Aortic smooth muscle cell (primary cell): ENCODE measurements around the gene ARHGEF40. TPM values are rescaled to one million over a fixed set of nuclear protein-coding genes. Genes with fewer than 3 reads are reported as not detected.

Experiments
- total RNA-seq: library from RNA; depleted of rRNA; stranded (reverse); fragments of >200 nt; gene quantifications from 2 replicates; pipeline ENCODE4 v1.2.3, GENCODE V29; 2014

Gene ARHGEF40
- total RNA-seq: 32.0 and 33.3 TPM in 2 replicates

GRCh38 chr14:21070083-21070609 lies at the start of gene ARHGEF40:
Gene ARHGEF40, plus strand, starts transcription at chr14:21070304. Its CDS starts 93 bp downstream, at chr14:21070397.

GRCh38 chr14:21024585-21025370 lies 45.3 kb upstream of the ARHGEF40 start, which contains the start of gene NDRG2:
Gene NDRG2, minus strand, starts transcription at chr14:21025061. Its CDS starts 1,746 bp downstream, at chr14:21023315.

GRCh38 chr14:21029917-21030316 lies 40.2 kb upstream of the ARHGEF40 start, which contains the start of gene TPPP2:
Gene TPPP2, plus strand, starts transcription at chr14:21030217. Its CDS starts 365 bp downstream, at chr14:21030582.

GRCh38 chr14:21034707-21035106 lies 35.4 kb upstream of the ARHGEF40 start, which contains the start of gene RNASE13:
Gene RNASE13, minus strand, starts transcription at chr14:21034807. Its CDS starts 519 bp downstream, at chr14:21034288.

GRCh38 chr14:21041676-21042433 lies 28.2 kb upstream of the ARHGEF40 start, which contains the start of gene RNASE7:
Gene RNASE7, plus strand, starts transcription at chr14:21042362. Its CDS starts 631 bp downstream, at chr14:21042993.

GRCh38 chr14:21057803-21058675 lies 12.1 kb upstream of the ARHGEF40 start, which contains the start of gene RNASE8:
Gene RNASE8, plus strand, starts transcription at chr14:21057822. Its CDS starts 71 bp downstream, at chr14:21057893.

GRCh38 chr14:21098076-21098891 lies 28.2 kb downstream of the ARHGEF40 start, which contains the start of gene ZNF219:
Gene ZNF219, minus strand, starts transcription at chr14:21098655. Its CDS starts 5,064 bp downstream, at chr14:21093591.

GRCh38 chr14:21100931-21101330 lies 30.8 kb downstream of the ARHGEF40 start, which contains the start of gene TMEM253:
Gene TMEM253, plus strand, starts transcription at chr14:21101066. Its CDS starts 278 bp downstream, at chr14:21101344.

Other genes starting within 250 kb of the ARHGEF40 start
- gene RNASE3, start 178.9 kb upstream of the ARHGEF40 start, total RNA-seq: not detected in 2 replicates
- not detected in 2 replicates for gene RNASE2, start 114.8 kb upstream of the ARHGEF40 start, total RNA-seq
- 23.1 and 23.2 TPM in 2 replicates for gene METTL17, start 80.3 kb upstream of the ARHGEF40 start, total RNA-seq
- not detected in 2 replicates for gene SLC39A2, start 71.0 kb upstream of the ARHGEF40 start, total RNA-seq
- 0.12 and 0.40 TPM in 2 replicates for gene NDRG2, start 45.2 kb upstream of the ARHGEF40 start, total RNA-seq
- not detected in 2 replicates for gene TPPP2, start 40.1 kb upstream of the ARHGEF40 start, total RNA-seq
- gene RNASE13, start 35.5 kb upstream of the ARHGEF40 start, total RNA-seq: not detected in 2 replicates
- gene RNASE7, start 27.9 kb upstream of the ARHGEF40 start, total RNA-seq: not detected in 2 replicates
- gene RNASE8, start 12.5 kb upstream of the ARHGEF40 start, total RNA-seq: not detected in 2 replicates
- 3.5 and 4.2 TPM in 2 replicates for gene ZNF219, start 28.4 kb downstream of the ARHGEF40 start, total RNA-seq
- 0.12 and 0.26 TPM in 2 replicates for gene TMEM253, start 30.8 kb downstream of the ARHGEF40 start, total RNA-seq
- not detected in 2 replicates for gene OR5AU1, start 85.8 kb downstream of the ARHGEF40 start, total RNA-seq
- 591 and 671 TPM in 2 replicates for gene HNRNPC, start 199.1 kb downstream of the ARHGEF40 start, total RNA-seq
- not detected in 2 replicates for gene RPGRIP1, start 209.8 kb downstream of the ARHGEF40 start, total RNA-seq